GM23338 (cell line): ENCODE results near the gene DNAJC4. TPM values are rescaled to one million over a fixed set of nuclear protein-coding genes. Genes with fewer than 3 reads are reported as not detected.

Experiments
- ATAC-seq: fragments of 200-7000 bp; cut with Tn5 transposase; 3 replicates; pipeline ENCODE4 v1.9.1; 2020
- DNase-seq: peaks from one replicate; pipeline ENCODE4 v3.0.0-alpha.2; 2015; ENCODE audit warnings: low spot score
- H2AFZ ChIP-seq: fragments of 200-600 bp; sonication (generic); 2 replicates; pipeline ENCODE4 v1.8.0; 2016; ENCODE audit warnings: antibody characterized with exemption, mild to moderate bottlenecking, moderate library complexity
- H3F3A ChIP-seq: fragments of 200-600 bp; sonication (generic); replicated peaks from 2 replicates; pipeline ENCODE4 v1.8.0; 2017; ENCODE audit warnings: antibody characterized with exemption, mixed run types, low read depth
- H3K27ac ChIP-seq: fragments of 200-600 bp; sonication (generic); 2 replicates; pipeline ENCODE4 v1.6.1; 2016; ENCODE audit warnings: low read depth
- H3K27me3 ChIP-seq: fragments of 200-600 bp; sonication (generic); 2 replicates; pipeline ENCODE4 v1.8.0; 2016; ENCODE audit warnings: mild to moderate bottlenecking, mixed run types, moderate library complexity; ENCODE audit not compliant: insufficient read depth
- H3K36me3 ChIP-seq: fragments of 200-600 bp; sonication (generic); 2 replicates; pipeline ENCODE4 v1.8.0; 2016; ENCODE audit warnings: mild to moderate bottlenecking; ENCODE audit not compliant: insufficient read depth
- H3K4me1 ChIP-seq: fragments of 200-600 bp; sonication (generic); 2 replicates; pipeline ENCODE4 v1.8.0; 2016; ENCODE audit warnings: mild to moderate bottlenecking, moderate library complexity; ENCODE audit not compliant: insufficient read depth
- H3K4me2 ChIP-seq: fragments of 200-600 bp; sonication (generic); 2 replicates; pipeline ENCODE4 v1.7.1; 2017; ENCODE audit warnings: mixed run types
- H3K4me3 ChIP-seq: fragments of 200-600 bp; sonication (generic); 2 replicates; pipeline ENCODE4 v1.6.1; 2016; ENCODE audit warnings: mixed run types
- H3K79me2 ChIP-seq: fragments of 200-600 bp; sonication (generic); replicated peaks from 2 replicates; pipeline ENCODE4 v1.8.0; 2017; ENCODE audit warnings: mild to moderate bottlenecking; ENCODE audit not compliant: insufficient read depth
- H3K9me2 ChIP-seq: fragments of 200-600 bp; sonication (generic); 2 replicates; pipeline ENCODE4 v1.8.0; 2017; ENCODE audit not compliant: insufficient read depth
- H4K20me1 ChIP-seq: fragments of 200-600 bp; sonication (generic); replicated peaks from 2 replicates; pipeline ENCODE4 v1.8.0; 2017; ENCODE audit warnings: mild to moderate bottlenecking; ENCODE audit not compliant: insufficient read depth
- H3K27ac Mint-ChIP-seq: 2 replicates; pipeline ENCODE4 v1.8.0; 2020; ENCODE audit warnings: inconsistent platforms, mild to moderate bottlenecking, moderate library complexity, mixed read lengths
- H3K27me3 Mint-ChIP-seq: 3 replicates; pipeline ENCODE4 v1.8.0; 2022; ENCODE audit warnings: low read depth, mild to moderate bottlenecking, moderate library complexity, mixed read lengths, inconsistent platforms; ENCODE audit not compliant: insufficient read depth, poor library complexity
- H3K36me3 Mint-ChIP-seq: 3 replicates; pipeline ENCODE4 v1.8.0; 2021; ENCODE audit warnings: low read depth, mild to moderate bottlenecking, inconsistent platforms, moderate library complexity, mixed read lengths
- H3K4me1 Mint-ChIP-seq: 3 replicates; pipeline ENCODE4 v1.8.0; 2020; ENCODE audit warnings: mild to moderate bottlenecking, inconsistent platforms, mixed read lengths
- H3K4me3 Mint-ChIP-seq: 3 replicates; pipeline ENCODE4 v1.8.0; 2021; ENCODE audit warnings: moderate library complexity, mild to moderate bottlenecking, inconsistent platforms, mixed read lengths
- H3K9me3 Mint-ChIP-seq: 3 replicates; pipeline ENCODE4 v1.8.0; 2020; ENCODE audit warnings: moderate library complexity, mild to moderate bottlenecking, inconsistent platforms, mixed read lengths
- CREB1 ChIP-seq: fragments of 250-450 bp; sonication (Bioruptor Pico); IDR thresholded peaks from 2 replicates; pipeline ENCODE4 v1.5.0; 2020; ENCODE audit warnings: low read depth, mild to moderate bottlenecking, moderate library complexity
- EZH2 ChIP-seq: fragments of 200-600 bp; sonication (generic); IDR thresholded peaks from one replicate; pipeline ENCODE4 v1.8.0; 2017; ENCODE audit warnings: antibody characterized with exemption, mild to moderate bottlenecking, low read depth; ENCODE audit not compliant: unreplicated experiment
- EZH2phosphoT487 ChIP-seq: fragments of 200-600 bp; sonication (generic); IDR thresholded peaks from one replicate; pipeline ENCODE4 v1.8.1; 2018; ENCODE audit warnings: antibody characterized with exemption; ENCODE audit not compliant: unreplicated experiment
- NANOG ChIP-seq: IDR thresholded peaks from 2 replicates; pipeline ENCODE4 v1.6.1; 2016; ENCODE audit warnings: antibody characterized with exemption, borderline replicate concordance
- POLR2AphosphoS5 ChIP-seq: IDR thresholded peaks from 2 replicates; pipeline ENCODE4 v1.6.1; 2016; ENCODE audit warnings: antibody characterized with exemption, low read depth
- STAT1 ChIP-seq: IDR thresholded peaks from one replicate; pipeline ENCODE4 v1.6.1; 2016; ENCODE audit warnings: antibody characterized with exemption; ENCODE audit not compliant: unreplicated experiment
- ZNF114 ChIP-seq: fragments of 250-450 bp; sonication (Bioruptor Pico); IDR thresholded peaks from 2 replicates; pipeline ENCODE4 v1.5.0; 2020; ENCODE audit warnings: mild to moderate bottlenecking, moderate library complexity
- ZNF331 ChIP-seq: fragments of 250-450 bp; sonication (Bioruptor Pico); IDR thresholded peaks from 2 replicates; pipeline ENCODE4 v1.5.0; 2020; ENCODE audit warnings: low read depth, mild to moderate bottlenecking, moderate library complexity
- polyA plus RNA-seq: library from polyadenylated mRNA; unstranded; fragments of >200 nt; fragmentation: Nextera tagmentation; extraction: Ambion mirVana; gene quantifications from 2 replicates; pipeline ENCODE4 v1.2.1, GENCODE V29; 2016
- total RNA-seq: library from RNA; depleted of rRNA; stranded (reverse); fragments of >200 nt; shearing (Covaris generic); gene quantifications from 2 replicates; pipeline ENCODE4 v1.2.3, GENCODE V29; 2014
- TF ChIP-seq, protein P1 (sequence below): fragments of 250-450 bp; sonication (Bioruptor Pico); IDR thresholded peaks from 2 replicates; pipeline ENCODE4 v1.5.0; 2020; ENCODE audit warnings: mild to moderate bottlenecking, moderate library complexity
- TF ChIP-seq, protein P2 (sequence below), 2 experiments: fragments of 200-600 bp in 1 of 2; sonication (generic) in 1 of 2; conservative IDR thresholded peaks; 2 replicates each; pipeline versions ENCODE4 v1.5.1 to v1.6.1; 2016 to 2017; ENCODE audit warnings: antibody characterized with exemption in 2 of 2, low read depth in 2 of 2, mild to moderate bottlenecking in 2 of 2, moderate library complexity in 1 of 2
- TF ChIP-seq, protein P3 (sequence below): IDR thresholded peaks from one replicate; pipeline ENCODE4 v1.6.1; 2018; ENCODE audit warnings: antibody characterized with exemption; ENCODE audit not compliant: unreplicated experiment
- TF ChIP-seq, protein P4 (sequence below): IDR thresholded peaks from 2 replicates; pipeline ENCODE4 v1.6.1; 2016; ENCODE audit warnings: antibody characterized with exemption

Gene DNAJC4
- total and polyA plus RNA-seq, 2 experiments from 2014 or later: 10.5 to 34.4 TPM

DNA sequence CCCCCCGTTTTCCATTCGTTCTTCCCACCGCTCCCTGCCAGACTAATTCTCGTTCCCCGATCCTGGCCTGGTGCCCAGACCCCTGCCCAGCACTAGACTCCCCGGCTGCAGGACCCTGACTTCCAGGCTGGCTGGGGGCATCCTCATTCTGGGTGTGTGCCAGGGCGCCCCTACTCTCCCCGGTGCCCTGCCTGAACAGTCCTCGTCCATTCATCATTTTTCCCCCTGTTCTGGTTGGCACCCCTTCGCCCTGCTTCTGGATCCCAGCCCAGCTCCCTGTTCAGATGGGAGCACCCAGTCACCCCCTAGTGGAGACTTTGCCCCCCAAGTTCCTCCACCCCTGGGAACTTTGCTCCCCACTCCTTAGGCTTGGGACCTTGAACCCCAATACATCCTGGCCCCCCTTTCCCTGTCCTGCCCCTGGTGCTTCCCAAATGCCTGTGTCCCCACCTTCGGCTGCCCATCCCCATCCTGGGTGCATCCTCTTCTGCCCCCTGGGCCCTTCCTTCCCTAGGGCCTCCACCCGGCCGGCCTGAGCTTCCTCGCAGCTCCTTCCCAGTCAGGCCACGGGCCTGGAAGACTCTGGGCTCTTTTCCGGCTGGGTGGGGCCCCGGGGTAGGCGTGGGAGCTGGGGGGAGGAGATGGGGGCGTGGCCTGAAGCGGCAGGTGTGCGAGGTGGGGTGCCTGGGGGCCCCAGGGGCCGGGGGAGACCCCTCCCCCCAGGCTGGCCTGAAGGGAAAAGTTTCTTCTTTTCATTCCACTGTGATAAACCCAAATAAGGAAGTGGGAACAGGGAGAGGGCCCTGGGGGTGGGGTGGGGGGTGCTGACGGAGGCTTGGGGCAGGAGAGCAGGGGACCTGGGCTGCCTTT, 21.9 kb downstream of the DNAJC4 start:
- Mint-ChIP-seq H3K4me1 (peaks cover 39% of the 10 kb centered on the region), H3K27me3 (peaks cover 28% of the 10 kb centered on the region), H3K36me3 (peaks cover 16% of the 10 kb centered on the region), H3K27ac (peak overlapping the region; percentile 69; the same call in 1 of the 2 replicates), H3K4me3 (peak overlapping the region; percentile 92), H3K9me3 (no peaks in the 10 kb centered on the region)
- ATAC-seq: peak; percentile 14
- DNase-seq: peak; percentile 66
- Histone ChIP-seq H4K20me1 (no peaks in the 10 kb centered on the region; the same call in none of the 2 replicates), H3K27me3 (no peaks in the 10 kb centered on the region), H3K79me2 (peaks cover 19% of the 10 kb centered on the region), H3K27ac (peak overlapping the region; percentile 59; the same call in 1 of the 2 replicates), H3K36me3 (0 out of 2 replicates have a peak, but pooled peaks cover 5% of the 10 kb centered on the region), H2AFZ (no peak overlapping the region), H3K9me2 (no peaks in the 10 kb centered on the region), H3F3A (peaks cover 30% of the 10 kb centered on the region), H3K4me2 (peak overlapping the region; percentile 98), H3K4me3 (peak overlapping the region; percentile 94), H3K4me1 (peaks cover 32% of the 10 kb centered on the region)
- TF ChIP-seq CREB1 (CRISPR knock-in tag): 0 out of 2 replicates have a peak, but pooled peaks have one; percentile 3
- TF ChIP-seq ZNF331 (CRISPR knock-in tag): no peak
- TF ChIP-seq, protein P1, sequence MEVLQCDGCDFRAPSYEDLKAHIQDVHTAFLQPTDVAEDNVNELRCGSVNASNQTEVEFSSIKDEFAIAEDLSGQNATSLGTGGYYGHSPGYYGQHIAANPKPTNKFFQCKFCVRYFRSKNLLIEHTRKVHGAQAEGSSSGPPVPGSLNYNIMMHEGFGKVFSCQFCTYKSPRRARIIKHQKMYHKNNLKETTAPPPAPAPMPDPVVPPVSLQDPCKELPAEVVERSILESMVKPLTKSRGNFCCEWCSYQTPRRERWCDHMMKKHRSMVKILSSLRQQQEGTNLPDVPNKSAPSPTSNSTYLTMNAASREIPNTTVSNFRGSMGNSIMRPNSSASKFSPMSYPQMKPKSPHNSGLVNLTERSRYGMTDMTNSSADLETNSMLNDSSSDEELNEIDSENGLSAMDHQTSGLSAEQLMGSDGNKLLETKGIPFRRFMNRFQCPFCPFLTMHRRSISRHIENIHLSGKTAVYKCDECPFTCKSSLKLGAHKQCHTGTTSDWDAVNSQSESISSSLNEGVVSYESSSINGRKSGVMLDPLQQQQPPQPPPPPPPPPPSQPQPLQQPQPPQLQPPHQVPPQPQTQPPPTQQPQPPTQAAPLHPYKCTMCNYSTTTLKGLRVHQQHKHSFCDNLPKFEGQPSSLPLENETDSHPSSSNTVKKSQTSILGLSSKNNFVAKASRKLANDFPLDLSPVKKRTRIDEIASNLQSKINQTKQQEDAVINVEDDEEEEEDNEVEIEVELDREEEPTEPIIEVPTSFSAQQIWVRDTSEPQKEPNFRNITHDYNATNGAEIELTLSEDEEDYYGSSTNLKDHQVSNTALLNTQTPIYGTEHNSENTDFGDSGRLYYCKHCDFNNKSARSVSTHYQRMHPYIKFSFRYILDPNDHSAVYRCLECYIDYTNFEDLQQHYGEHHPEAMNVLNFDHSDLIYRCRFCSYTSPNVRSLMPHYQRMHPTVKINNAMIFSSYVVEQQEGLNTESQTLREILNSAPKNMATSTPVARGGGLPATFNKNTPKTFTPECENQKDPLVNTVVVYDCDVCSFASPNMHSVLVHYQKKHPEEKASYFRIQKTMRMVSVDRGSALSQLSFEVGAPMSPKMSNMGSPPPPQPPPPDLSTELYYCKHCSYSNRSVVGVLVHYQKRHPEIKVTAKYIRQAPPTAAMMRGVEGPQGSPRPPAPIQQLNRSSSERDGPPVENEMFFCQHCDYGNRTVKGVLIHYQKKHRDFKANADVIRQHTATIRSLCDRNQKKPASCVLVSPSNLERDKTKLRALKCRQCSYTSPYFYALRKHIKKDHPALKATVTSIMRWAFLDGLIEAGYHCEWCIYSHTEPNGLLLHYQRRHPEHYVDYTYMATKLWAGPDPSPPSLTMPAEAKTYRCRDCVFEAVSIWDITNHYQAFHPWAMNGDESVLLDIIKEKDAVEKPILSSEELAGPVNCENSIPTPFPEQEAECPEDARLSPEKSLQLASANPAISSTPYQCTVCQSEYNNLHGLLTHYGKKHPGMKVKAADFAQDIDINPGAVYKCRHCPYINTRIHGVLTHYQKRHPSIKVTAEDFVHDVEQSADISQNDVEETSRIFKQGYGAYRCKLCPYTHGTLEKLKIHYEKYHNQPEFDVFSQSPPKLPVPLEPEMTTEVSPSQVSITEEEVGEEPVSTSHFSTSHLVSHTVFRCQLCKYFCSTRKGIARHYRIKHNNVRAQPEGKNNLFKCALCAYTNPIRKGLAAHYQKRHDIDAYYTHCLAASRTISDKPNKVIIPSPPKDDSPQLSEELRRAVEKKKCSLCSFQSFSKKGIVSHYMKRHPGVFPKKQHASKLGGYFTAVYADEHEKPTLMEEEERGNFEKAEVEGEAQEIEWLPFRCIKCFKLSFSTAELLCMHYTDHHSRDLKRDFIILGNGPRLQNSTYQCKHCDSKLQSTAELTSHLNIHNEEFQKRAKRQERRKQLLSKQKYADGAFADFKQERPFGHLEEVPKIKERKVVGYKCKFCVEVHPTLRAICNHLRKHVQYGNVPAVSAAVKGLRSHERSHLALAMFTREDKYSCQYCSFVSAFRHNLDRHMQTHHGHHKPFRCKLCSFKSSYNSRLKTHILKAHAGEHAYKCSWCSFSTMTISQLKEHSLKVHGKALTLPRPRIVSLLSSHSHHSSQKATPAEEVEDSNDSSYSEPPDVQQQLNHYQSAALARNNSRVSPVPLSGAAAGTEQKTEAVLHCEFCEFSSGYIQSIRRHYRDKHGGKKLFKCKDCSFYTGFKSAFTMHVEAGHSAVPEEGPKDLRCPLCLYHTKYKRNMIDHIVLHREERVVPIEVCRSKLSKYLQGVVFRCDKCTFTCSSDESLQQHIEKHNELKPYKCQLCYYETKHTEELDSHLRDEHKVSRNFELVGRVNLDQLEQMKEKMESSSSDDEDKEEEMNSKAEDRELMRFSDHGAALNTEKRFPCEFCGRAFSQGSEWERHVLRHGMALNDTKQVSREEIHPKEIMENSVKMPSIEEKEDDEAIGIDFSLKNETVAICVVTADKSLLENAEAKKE (CRISPR knock-in tag): no peak
- no peak for TF ChIP-seq EZH2
- TF ChIP-seq, protein P2, sequence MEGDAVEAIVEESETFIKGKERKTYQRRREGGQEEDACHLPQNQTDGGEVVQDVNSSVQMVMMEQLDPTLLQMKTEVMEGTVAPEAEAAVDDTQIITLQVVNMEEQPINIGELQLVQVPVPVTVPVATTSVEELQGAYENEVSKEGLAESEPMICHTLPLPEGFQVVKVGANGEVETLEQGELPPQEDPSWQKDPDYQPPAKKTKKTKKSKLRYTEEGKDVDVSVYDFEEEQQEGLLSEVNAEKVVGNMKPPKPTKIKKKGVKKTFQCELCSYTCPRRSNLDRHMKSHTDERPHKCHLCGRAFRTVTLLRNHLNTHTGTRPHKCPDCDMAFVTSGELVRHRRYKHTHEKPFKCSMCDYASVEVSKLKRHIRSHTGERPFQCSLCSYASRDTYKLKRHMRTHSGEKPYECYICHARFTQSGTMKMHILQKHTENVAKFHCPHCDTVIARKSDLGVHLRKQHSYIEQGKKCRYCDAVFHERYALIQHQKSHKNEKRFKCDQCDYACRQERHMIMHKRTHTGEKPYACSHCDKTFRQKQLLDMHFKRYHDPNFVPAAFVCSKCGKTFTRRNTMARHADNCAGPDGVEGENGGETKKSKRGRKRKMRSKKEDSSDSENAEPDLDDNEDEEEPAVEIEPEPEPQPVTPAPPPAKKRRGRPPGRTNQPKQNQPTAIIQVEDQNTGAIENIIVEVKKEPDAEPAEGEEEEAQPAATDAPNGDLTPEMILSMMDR (conservative IDR thresholded peaks at IDR 0.05; ENCODE audit: low read depth in 2 of 2): peak; percentile 48 to 52
- peak; percentile 64 for TF ChIP-seq POLR2AphosphoS5
- no peak for TF ChIP-seq STAT1
- TF ChIP-seq EZH2phosphoT487: no peak
- TF ChIP-seq, protein P3, sequence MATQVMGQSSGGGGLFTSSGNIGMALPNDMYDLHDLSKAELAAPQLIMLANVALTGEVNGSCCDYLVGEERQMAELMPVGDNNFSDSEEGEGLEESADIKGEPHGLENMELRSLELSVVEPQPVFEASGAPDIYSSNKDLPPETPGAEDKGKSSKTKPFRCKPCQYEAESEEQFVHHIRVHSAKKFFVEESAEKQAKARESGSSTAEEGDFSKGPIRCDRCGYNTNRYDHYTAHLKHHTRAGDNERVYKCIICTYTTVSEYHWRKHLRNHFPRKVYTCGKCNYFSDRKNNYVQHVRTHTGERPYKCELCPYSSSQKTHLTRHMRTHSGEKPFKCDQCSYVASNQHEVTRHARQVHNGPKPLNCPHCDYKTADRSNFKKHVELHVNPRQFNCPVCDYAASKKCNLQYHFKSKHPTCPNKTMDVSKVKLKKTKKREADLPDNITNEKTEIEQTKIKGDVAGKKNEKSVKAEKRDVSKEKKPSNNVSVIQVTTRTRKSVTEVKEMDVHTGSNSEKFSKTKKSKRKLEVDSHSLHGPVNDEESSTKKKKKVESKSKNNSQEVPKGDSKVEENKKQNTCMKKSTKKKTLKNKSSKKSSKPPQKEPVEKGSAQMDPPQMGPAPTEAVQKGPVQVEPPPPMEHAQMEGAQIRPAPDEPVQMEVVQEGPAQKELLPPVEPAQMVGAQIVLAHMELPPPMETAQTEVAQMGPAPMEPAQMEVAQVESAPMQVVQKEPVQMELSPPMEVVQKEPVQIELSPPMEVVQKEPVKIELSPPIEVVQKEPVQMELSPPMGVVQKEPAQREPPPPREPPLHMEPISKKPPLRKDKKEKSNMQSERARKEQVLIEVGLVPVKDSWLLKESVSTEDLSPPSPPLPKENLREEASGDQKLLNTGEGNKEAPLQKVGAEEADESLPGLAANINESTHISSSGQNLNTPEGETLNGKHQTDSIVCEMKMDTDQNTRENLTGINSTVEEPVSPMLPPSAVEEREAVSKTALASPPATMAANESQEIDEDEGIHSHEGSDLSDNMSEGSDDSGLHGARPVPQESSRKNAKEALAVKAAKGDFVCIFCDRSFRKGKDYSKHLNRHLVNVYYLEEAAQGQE: no peak
- TF ChIP-seq, protein P4, sequence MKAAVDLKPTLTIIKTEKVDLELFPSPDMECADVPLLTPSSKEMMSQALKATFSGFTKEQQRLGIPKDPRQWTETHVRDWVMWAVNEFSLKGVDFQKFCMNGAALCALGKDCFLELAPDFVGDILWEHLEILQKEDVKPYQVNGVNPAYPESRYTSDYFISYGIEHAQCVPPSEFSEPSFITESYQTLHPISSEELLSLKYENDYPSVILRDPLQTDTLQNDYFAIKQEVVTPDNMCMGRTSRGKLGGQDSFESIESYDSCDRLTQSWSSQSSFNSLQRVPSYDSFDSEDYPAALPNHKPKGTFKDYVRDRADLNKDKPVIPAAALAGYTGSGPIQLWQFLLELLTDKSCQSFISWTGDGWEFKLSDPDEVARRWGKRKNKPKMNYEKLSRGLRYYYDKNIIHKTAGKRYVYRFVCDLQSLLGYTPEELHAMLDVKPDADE: no peak
- TF ChIP-seq NANOG: no peak
- no peak for TF ChIP-seq ZNF114 (CRISPR knock-in tag)
